GM12865 (cell line): Measurements from ENCODE around the gene C5orf15.
"Not testable (repeated sequence)": the region's sequence is repeated elsewhere in the genome, so short reads cannot be mapped to it uniquely, and the experiment has no call there.

Experiments used
- DNase-seq: peaks from one replicate; pipeline ENCODE4 v3.0.0; 2010; ENCODE audit warnings: low read depth
- H3K4me3 ChIP-seq: 2 replicates; pipeline ENCODE4 v1.5.1; 2011; ENCODE audit warnings: mild to moderate bottlenecking, low read depth, low read length, control low read depth
- CTCF ChIP-seq: IDR thresholded peaks from 2 replicates; pipeline ENCODE4 v1.5.1; 2011; ENCODE audit warnings: low read length, control low read depth, low read depth, inconsistent platforms; ENCODE audit not compliant: insufficient read depth; ENCODE audit errors: missing control alignments

C5orf15 gene

GRCh38 chr5:133936651-133937015 is 31.8 kb downstream of the C5orf15 start:
- no peak for DNase-seq
- TF ChIP-seq CTCF: no peak
- H3K4me3 ChIP-seq: no peak overlapping the region

GRCh38 chr5:133935991-133936650 is 32.3 kb downstream of the C5orf15 start:
- not testable (repeated sequence) for DNase-seq, H3K4me3 ChIP-seq

- no peak for DNase-seq
- no peak overlapping the region for H3K4me3 ChIP-seq
- no peak for TF ChIP-seq CTCF
These were observed 32.8 kb downstream of the C5orf15 start for GRCh38 chr5:133935667-133935940.

GRCh38 chr5:133934822-133935666 is 33.4 kb downstream of the C5orf15 start:
- H3K4me3 ChIP-seq: no peak overlapping the region
- no peak for TF ChIP-seq CTCF
- DNase-seq: peak; percentile 48

- H3K4me3 ChIP-seq: no peak overlapping the region
- DNase-seq: no peak
- no peak for TF ChIP-seq CTCF
These were observed 34.1 kb downstream of the C5orf15 start for GRCh38 chr5:133934311-133934710.

- DNase-seq: no peak
- H3K4me3 ChIP-seq: no peak overlapping the region
- TF ChIP-seq CTCF: no peak
These were observed 34.6 kb downstream of the C5orf15 start for GRCh38 chr5:133933670-133934295.

GRCh38 chr5:133933169-133933509 is 35.3 kb downstream of the C5orf15 start:
- H3K4me3 ChIP-seq: no peak overlapping the region
- no peak for DNase-seq
- TF ChIP-seq CTCF: no peak
